ENCODE measurements around the gene AP4S1.
A peak's percentile ranks its signal among the peaks of the same experiment; 100 is the strongest.

Gene AP4S1

GRCh38 chr14:31096255-31096654 is 70.8 kb downstream of the AP4S1 start:
- H3K9me3 ChIP-seq (ENCODE audit: severe bottlenecking), result no peaks in the 10 kb centered on the region
- no peaks in the 10 kb centered on the region for H3K27me3 ChIP-seq (ENCODE audit: insufficient read depth, poor library complexity, severe bottlenecking)
- DNase-seq (ENCODE audit: low spot score) (no peak), ATAC-seq (ENCODE audit: low read depth) (0 out of 3 replicates have a peak, but pooled peaks have one; percentile 9)
- peaks cover 2% of the 10 kb centered on the region for H3K4me1 ChIP-seq (ENCODE audit: insufficient read depth, poor library complexity, severe bottlenecking)
- H3K36me3 ChIP-seq (ENCODE audit: low read depth), result peaks cover 39% of the 10 kb centered on the region
- no peak overlapping the region for H3K4me3 ChIP-seq (ENCODE audit: severe bottlenecking)
- no peak overlapping the region for H3K27ac ChIP-seq (ENCODE audit: poor library complexity, severe bottlenecking)
- TF ChIP-seq, protein P1, sequence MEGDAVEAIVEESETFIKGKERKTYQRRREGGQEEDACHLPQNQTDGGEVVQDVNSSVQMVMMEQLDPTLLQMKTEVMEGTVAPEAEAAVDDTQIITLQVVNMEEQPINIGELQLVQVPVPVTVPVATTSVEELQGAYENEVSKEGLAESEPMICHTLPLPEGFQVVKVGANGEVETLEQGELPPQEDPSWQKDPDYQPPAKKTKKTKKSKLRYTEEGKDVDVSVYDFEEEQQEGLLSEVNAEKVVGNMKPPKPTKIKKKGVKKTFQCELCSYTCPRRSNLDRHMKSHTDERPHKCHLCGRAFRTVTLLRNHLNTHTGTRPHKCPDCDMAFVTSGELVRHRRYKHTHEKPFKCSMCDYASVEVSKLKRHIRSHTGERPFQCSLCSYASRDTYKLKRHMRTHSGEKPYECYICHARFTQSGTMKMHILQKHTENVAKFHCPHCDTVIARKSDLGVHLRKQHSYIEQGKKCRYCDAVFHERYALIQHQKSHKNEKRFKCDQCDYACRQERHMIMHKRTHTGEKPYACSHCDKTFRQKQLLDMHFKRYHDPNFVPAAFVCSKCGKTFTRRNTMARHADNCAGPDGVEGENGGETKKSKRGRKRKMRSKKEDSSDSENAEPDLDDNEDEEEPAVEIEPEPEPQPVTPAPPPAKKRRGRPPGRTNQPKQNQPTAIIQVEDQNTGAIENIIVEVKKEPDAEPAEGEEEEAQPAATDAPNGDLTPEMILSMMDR (IDR thresholded peaks at IDR 0.05; ENCODE audit: poor library complexity, severe bottlenecking), result no peak

DNA sequence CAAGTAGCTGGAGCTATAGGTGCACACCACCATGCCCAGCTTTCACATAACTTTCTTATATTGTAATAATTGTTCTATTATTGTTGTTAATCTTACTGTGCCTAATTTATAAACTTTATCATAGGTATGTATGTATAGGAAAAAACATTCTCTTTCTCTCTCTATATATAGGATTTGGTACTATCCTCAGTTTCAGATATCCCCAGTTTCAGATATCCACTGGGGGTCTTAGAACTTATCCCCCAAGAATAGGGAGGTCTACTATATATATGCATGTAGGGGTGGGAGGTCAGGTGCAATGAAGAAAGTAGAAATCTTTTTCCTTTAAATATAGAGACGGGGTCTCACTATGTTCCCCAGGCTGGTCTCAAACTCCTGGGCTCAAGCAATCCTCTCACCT is 71.6 kb downstream of the AP4S1 start:
- TF ChIP-seq, protein P1 (IDR thresholded peaks at IDR 0.05; ENCODE audit: poor library complexity, severe bottlenecking), result no peak
- Histone ChIP-seq H3K4me1 (ENCODE audit: insufficient read depth, poor library complexity, severe bottlenecking) (no peaks in the 10 kb centered on the region), H3K27ac (ENCODE audit: poor library complexity, severe bottlenecking) (no peak overlapping the region), H3K9me3 (ENCODE audit: severe bottlenecking) (no peaks in the 10 kb centered on the region), H3K36me3 (ENCODE audit: low read depth) (peaks cover 47% of the 10 kb centered on the region), H3K4me3 (ENCODE audit: severe bottlenecking) (no peak overlapping the region), H3K27me3 (ENCODE audit: insufficient read depth, poor library complexity, severe bottlenecking) (no peaks in the 10 kb centered on the region)
- ATAC-seq (ENCODE audit: low read depth) (no peak), DNase-seq (ENCODE audit: low spot score) (no peak)

GRCh38 chr14:31106768-31107167 is 81.3 kb downstream of the AP4S1 start:
- TF ChIP-seq, protein P1 (IDR thresholded peaks at IDR 0.05; ENCODE audit: poor library complexity, severe bottlenecking), result no peak
- no peaks in the 10 kb centered on the region for H3K27me3 ChIP-seq (ENCODE audit: insufficient read depth, poor library complexity, severe bottlenecking)
- no peak overlapping the region for H3K4me3 ChIP-seq (ENCODE audit: severe bottlenecking)
- peak; percentile 64; the same call in 2 of the 3 replicates for ATAC-seq (ENCODE audit: low read depth)
- DNase-seq (ENCODE audit: low spot score), result no peak
- peaks cover 97% of the 10 kb centered on the region for H3K36me3 ChIP-seq (ENCODE audit: low read depth)
- no peaks in the 10 kb centered on the region for H3K9me3 ChIP-seq (ENCODE audit: severe bottlenecking)
- no peaks in the 10 kb centered on the region for H3K4me1 ChIP-seq (ENCODE audit: insufficient read depth, poor library complexity, severe bottlenecking)
- H3K27ac ChIP-seq (ENCODE audit: poor library complexity, severe bottlenecking), result no peak overlapping the region

DNA sequence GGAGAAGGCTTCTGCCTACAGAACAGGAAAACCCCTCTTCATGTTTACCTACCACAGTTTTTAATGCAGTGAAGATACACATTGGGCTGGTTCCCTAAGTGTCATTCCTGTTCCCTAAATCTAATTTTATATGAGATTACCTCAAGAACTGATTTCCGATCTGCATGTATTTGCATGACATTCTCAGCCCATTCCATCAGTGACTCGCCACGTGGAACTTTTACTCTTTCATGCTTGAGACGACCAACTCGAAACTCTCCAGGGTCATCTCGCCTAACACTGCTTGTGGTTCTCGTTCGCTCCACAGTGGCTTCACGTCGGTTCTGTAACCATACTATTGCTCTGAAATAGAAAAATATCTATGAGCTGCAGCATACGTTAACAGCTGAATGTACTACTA is 83.8 kb downstream of the AP4S1 start:
- ATAC-seq (ENCODE audit: low read depth) (no peak), DNase-seq (ENCODE audit: low spot score) (no peak)
- no peaks in the 10 kb centered on the region for H3K27me3 ChIP-seq (ENCODE audit: insufficient read depth, poor library complexity, severe bottlenecking)
- peaks cover 97% of the 10 kb centered on the region for H3K36me3 ChIP-seq (ENCODE audit: low read depth)
- no peak overlapping the region for H3K27ac ChIP-seq (ENCODE audit: poor library complexity, severe bottlenecking)
- H3K4me1 ChIP-seq (ENCODE audit: insufficient read depth, poor library complexity, severe bottlenecking), result no peaks in the 10 kb centered on the region
- TF ChIP-seq, protein P1 (IDR thresholded peaks at IDR 0.05; ENCODE audit: poor library complexity, severe bottlenecking), result no peak
- no peak overlapping the region for H3K4me3 ChIP-seq (ENCODE audit: severe bottlenecking)
- no peaks in the 10 kb centered on the region for H3K9me3 ChIP-seq (ENCODE audit: severe bottlenecking)

DNA sequence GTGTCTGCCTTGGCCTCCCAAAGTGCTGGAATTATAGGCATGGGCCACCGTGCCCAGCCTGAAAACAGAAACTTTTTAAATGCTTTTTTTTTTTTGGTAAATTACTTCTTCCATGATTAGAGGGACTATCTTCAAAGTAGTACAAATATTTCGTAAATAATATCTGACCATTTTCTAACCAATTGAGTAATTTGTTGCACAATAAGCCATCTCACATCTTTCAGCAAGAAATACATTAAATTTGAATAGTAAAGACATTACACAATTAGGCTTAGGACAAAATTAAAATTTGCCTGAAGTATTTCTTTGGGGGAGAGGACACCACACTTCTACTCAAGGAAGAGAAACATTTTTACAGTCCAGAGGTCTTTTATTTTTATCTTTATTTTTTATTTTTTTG is 85.4 kb downstream of the AP4S1 start:
- DNase-seq (ENCODE audit: low spot score) (no peak), ATAC-seq (ENCODE audit: low read depth) (no peak)
- Histone ChIP-seq H3K4me3 (ENCODE audit: severe bottlenecking) (no peak overlapping the region), H3K27ac (ENCODE audit: poor library complexity, severe bottlenecking) (no peak overlapping the region), H3K27me3 (ENCODE audit: insufficient read depth, poor library complexity, severe bottlenecking) (no peaks in the 10 kb centered on the region), H3K4me1 (ENCODE audit: insufficient read depth, poor library complexity, severe bottlenecking) (no peaks in the 10 kb centered on the region), H3K9me3 (ENCODE audit: severe bottlenecking) (no peaks in the 10 kb centered on the region), H3K36me3 (ENCODE audit: low read depth) (peaks cover 99% of the 10 kb centered on the region)
- TF ChIP-seq, protein P1 (IDR thresholded peaks at IDR 0.05; ENCODE audit: poor library complexity, severe bottlenecking), result no peak

Data from RWPE2 (cell line).